Ovary (tissue), 3 donors: ENCODE results near the gene FAM114A2.

Source experiments
- CTCF ChIP-seq, 3 donors: fragments of 450-650 bp in 2 of 3; fragments of 200-600 bp in 1 of 3; IDR thresholded peaks; one replicate each; pipeline versions ENCODE4 v1.5.1 to v1.8.0; 2016 to 2022; ENCODE audit warnings: antibody characterized with exemption in 3 of 3, mild to moderate bottlenecking in 1 of 3
- POLR2A ChIP-seq: fragments of 450-650 bp; IDR thresholded peaks from one replicate; pipeline ENCODE4 v1.6.1; 2017; ENCODE audit warnings: antibody characterized with exemption, mild to moderate bottlenecking, moderate library complexity
- donor health status: DM: no; HTN: no; CAD: no.

DNA sequence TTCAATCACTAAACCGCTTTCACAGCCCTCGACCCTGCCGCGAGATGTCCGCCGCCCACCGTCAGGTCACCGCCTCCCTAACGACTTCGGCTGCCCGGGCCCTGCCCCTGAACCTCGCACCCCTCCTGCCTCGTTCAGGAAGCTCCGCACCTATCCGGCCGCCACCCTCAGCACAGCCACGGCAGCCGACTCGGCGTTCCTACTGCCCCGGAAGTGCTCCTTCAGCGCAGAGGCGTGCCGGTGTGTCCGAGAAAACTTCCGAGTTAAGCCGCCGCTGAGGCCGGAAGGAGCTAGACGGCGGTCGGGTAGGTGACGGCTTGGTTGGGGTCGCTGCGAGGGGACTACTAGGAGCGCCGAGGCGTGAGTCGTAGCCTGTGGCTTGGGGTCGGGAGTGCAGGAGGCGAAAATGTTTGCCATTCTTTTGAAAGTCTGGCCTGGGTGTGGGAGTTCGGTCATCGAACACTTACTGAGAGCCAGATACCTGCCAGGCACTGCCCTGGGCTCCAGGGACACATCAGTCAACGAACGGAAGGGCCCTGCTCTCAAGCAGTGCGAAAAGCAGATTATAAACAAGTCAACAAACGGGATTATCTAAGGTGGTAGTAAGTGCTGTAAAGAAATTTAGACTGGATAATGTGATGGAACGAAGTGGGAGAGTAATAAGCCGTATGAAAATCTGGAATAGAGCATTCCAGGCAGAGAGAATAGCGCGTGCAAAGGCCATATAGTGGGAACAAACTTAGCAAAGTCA, at the start of gene FAM114A2, which contains the start of gene MFAP3:
- TF ChIP-seq CTCF (IDR thresholded peaks at IDR 0.05) (no peak), POLR2A (peak; percentile 73)
